ENCODE measurements around the gene UBE2QL1. TPM values are rescaled to one million over a fixed set of nuclear protein-coding genes. Genes with fewer than 3 reads are reported as not detected.

UBE2QL1 gene
- total RNA-seq, 2 experiments from 2014 or later = 0.33 to 0.45 TPM

DNA sequence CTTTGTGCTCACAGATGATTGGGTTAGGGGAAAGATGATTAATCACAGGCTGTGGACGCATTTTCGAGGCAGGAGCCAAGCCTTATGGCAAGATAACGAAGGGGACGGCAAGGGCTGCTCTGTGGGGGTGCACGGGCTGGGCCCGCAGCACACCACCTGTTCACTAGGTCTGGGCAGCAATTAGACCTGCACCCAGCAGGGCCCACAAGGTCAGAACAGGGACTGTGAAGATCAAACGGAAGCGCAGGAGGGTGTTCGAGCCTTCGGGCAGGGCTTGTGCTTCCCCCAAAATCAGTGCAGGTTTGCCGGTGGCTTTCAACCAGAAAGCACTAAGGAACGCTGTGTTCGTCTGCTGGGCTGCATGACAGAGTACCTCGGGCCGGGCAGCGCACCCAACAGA is 73.7 kb downstream of the UBE2QL1 start:
- POLR2A ChIA-PET = no interaction called here
- peaks cover 5 to 7% of the 10 kb centered on the region in 2 experiments for H3K27me3 ChIP-seq (ENCODE audit: control insufficient read depth in 1 of 2, insufficient read depth in 2 of 2, low read length in 2 of 2)
- H3K27ac ChIP-seq (ENCODE audit: low read depth in 1 of 2, low read length in 2 of 2) = no peak overlapping the region
- TF ChIP-seq, protein P1, sequence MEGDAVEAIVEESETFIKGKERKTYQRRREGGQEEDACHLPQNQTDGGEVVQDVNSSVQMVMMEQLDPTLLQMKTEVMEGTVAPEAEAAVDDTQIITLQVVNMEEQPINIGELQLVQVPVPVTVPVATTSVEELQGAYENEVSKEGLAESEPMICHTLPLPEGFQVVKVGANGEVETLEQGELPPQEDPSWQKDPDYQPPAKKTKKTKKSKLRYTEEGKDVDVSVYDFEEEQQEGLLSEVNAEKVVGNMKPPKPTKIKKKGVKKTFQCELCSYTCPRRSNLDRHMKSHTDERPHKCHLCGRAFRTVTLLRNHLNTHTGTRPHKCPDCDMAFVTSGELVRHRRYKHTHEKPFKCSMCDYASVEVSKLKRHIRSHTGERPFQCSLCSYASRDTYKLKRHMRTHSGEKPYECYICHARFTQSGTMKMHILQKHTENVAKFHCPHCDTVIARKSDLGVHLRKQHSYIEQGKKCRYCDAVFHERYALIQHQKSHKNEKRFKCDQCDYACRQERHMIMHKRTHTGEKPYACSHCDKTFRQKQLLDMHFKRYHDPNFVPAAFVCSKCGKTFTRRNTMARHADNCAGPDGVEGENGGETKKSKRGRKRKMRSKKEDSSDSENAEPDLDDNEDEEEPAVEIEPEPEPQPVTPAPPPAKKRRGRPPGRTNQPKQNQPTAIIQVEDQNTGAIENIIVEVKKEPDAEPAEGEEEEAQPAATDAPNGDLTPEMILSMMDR (IDR thresholded peaks at IDR 0.05) = no peak
- H3K4me3 Mint-ChIP-seq = no peak overlapping the region
- no peak for ATAC-seq (ENCODE audit: poor library complexity)
- no peaks in the 10 kb centered on the region for H3K36me3 Mint-ChIP-seq (ENCODE audit: low read depth)
- no peak overlapping the region for H3K4me3 ChIP-seq (ENCODE audit: low read length)
- CTCF ChIA-PET = no interaction called here
- DNase-seq = no peak
- H3K36me3 ChIP-seq (ENCODE audit: insufficient read depth, low read length) = no peaks in the 10 kb centered on the region
- peaks cover 50% of the 10 kb centered on the region for H3K27me3 Mint-ChIP-seq
- H3K27ac Mint-ChIP-seq = no peak overlapping the region
- H3K4me1 Mint-ChIP-seq (ENCODE audit: low read depth) = no peaks in the 10 kb centered on the region
- no peaks in the 10 kb centered on the region for H3K9me3 ChIP-seq (ENCODE audit: control insufficient read depth in 1 of 2, insufficient read depth in 1 of 2, low read length in 2 of 2)
- no peaks in the 10 kb centered on the region for H3K9me3 Mint-ChIP-seq
- no peaks in the 10 kb centered on the region for H3K4me1 ChIP-seq (ENCODE audit: insufficient read depth, low read length)
- intact Hi-C loops (cut with DNase I, micrococcal nuclease) = no loop called here

DNA sequence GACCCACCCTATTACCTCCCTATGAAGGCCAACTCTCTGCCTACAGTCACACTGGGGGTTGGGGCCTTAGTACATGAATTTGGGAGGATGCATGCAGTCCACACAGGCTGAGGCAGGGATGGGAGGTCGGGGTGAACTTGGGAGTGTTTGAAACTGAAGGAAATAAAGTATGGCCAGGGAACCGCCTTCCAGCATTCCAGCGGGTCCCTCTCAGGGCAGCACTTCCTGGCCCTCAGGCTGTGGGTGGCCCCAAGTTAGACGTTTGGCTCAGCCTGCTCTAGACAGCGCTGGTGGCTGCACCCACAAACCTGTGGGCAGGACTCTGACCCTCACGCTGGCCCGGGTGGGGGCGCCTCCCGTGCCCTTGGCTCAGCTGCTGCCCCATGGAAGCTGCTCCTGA is 74.3 kb downstream of the UBE2QL1 start:
- DNase-seq (no peak), ATAC-seq (ENCODE audit: poor library complexity) (no peak)
- Histone ChIP-seq H3K9me3 (ENCODE audit: control insufficient read depth in 1 of 2, insufficient read depth in 1 of 2, low read length in 2 of 2) (no peaks in the 10 kb centered on the region), H3K4me1 (ENCODE audit: insufficient read depth, low read length) (no peaks in the 10 kb centered on the region), H3K27ac (ENCODE audit: low read depth in 1 of 2, low read length in 2 of 2) (no peak overlapping the region), H3K4me3 (ENCODE audit: low read length) (no peak overlapping the region), H3K27me3 (ENCODE audit: control insufficient read depth in 1 of 2, insufficient read depth in 2 of 2, low read length in 2 of 2) (peaks cover 5 to 7% of the 10 kb centered on the region in 2 experiments), H3K36me3 (ENCODE audit: insufficient read depth, low read length) (no peaks in the 10 kb centered on the region)
- Mint-ChIP-seq H3K9me3 (no peaks in the 10 kb centered on the region), H3K4me1 (ENCODE audit: low read depth) (no peaks in the 10 kb centered on the region), H3K27me3 (peaks cover 44% of the 10 kb centered on the region), H3K4me3 (no peak overlapping the region), H3K27ac (no peak overlapping the region), H3K36me3 (ENCODE audit: low read depth) (no peaks in the 10 kb centered on the region)
- POLR2A ChIA-PET = no interaction called here
- CTCF ChIA-PET = no interaction called here
- TF ChIP-seq, protein P1 (IDR thresholded peaks at IDR 0.05) = no peak
- intact Hi-C loops (cut with DNase I, micrococcal nuclease) = no loop called here

DNA sequence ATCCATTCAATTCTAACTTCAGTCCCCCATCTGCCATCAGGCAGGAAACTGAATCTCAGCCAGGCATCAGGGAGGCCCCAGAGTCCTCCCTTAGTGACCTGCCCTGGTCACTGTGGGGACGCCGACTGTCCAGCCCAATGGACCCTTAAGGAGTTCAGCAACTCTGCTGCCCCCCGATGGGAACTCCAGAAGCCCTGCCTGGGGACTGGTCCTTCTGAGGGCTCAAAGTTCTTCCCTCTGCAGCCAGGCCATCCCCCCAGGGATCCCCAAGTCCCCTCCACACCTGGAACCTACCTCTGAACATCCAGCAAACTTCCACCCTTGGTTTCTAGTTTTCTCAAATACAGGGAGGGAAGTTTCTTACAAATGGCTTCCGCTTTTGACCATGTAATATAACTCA is 76.8 kb downstream of the UBE2QL1 start:
- ChIA-PET POLR2A (no interaction called here), CTCF (no interaction called here)
- no peaks in the 10 kb centered on the region for H3K9me3 Mint-ChIP-seq
- no peak overlapping the region for H3K27ac Mint-ChIP-seq
- TF ChIP-seq, protein P1 (IDR thresholded peaks at IDR 0.05) = no peak
- no peak overlapping the region for H3K27ac ChIP-seq (ENCODE audit: low read depth in 1 of 2, low read length in 2 of 2)
- ATAC-seq (ENCODE audit: poor library complexity) (no peak), DNase-seq (no peak)
- H3K36me3 Mint-ChIP-seq (ENCODE audit: low read depth) = no peaks in the 10 kb centered on the region
- H3K9me3 ChIP-seq (ENCODE audit: control insufficient read depth in 1 of 2, insufficient read depth in 1 of 2, low read length in 2 of 2) = peaks cover 0 to 4% of the 10 kb centered on the region in 2 experiments
- no peak overlapping the region for H3K4me3 Mint-ChIP-seq
- no peaks in the 10 kb centered on the region for H3K4me1 ChIP-seq (ENCODE audit: insufficient read depth, low read length)
- peaks cover 0 to 6% of the 10 kb centered on the region in 2 experiments for H3K27me3 ChIP-seq (ENCODE audit: control insufficient read depth in 1 of 2, insufficient read depth in 2 of 2, low read length in 2 of 2)
- H3K36me3 ChIP-seq (ENCODE audit: insufficient read depth, low read length) = no peaks in the 10 kb centered on the region
- H3K4me1 Mint-ChIP-seq (ENCODE audit: low read depth) = no peaks in the 10 kb centered on the region
- H3K27me3 Mint-ChIP-seq = peaks cover 31% of the 10 kb centered on the region
- intact Hi-C loops (cut with DNase I, micrococcal nuclease) = no loop called here
- no peak overlapping the region for H3K4me3 ChIP-seq (ENCODE audit: low read length)

All from CD4-positive, alpha-beta T cell (primary cell).